ENCODE results near the gene MCF2L2. TPM values are rescaled to one million over a fixed set of nuclear protein-coding genes. Genes with fewer than 3 reads are reported as not detected.

MCF2L2 gene
- total and polyA plus RNA-seq, 4 donors = 0.13 to 1.0 (median 0.54) TPM

DNA sequence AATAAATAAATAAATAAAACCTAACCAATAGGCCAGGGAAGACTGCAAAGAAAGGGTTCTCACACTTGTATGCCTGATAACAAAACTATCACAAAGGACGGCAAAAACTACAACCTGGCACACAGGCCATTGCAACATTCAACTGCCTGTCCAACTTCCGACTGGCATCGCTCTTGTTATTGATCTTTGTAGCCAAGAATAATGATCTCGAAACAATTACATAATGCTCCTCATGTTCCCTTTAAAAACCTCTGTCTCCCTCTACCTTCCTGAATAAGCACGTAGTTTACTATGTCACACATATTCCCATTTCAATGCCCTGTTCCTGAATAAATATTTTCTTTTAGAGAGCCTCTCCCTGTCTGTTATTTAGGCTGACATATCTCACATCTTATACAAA is 101.1 kb downstream of the MCF2L2 start:
- ATAC-seq (ENCODE audit: low FRiP score) (no peak), DNase-seq (no peak)
- Histone ChIP-seq H3K4me1 (ENCODE audit: control insufficient read depth in 1 of 2, insufficient read depth in 2 of 2, low read length in 2 of 2) (no peaks in the 10 kb centered on the region), H3K36me3 (ENCODE audit: control insufficient read depth in 1 of 2, insufficient read depth in 2 of 2, low read length in 1 of 2) (no peaks in the 10 kb centered on the region), H3K9me3 (ENCODE audit: control insufficient read depth, low read length) (no peaks in the 10 kb centered on the region), H3K27ac (ENCODE audit: low read depth in 1 of 2, low read length in 2 of 2) (no peak overlapping the region), H3K4me3 (ENCODE audit: low read length in 2 of 2) (no peak overlapping the region), H3K27me3 (ENCODE audit: control insufficient read depth in 1 of 2, insufficient read depth in 2 of 2, low read length in 1 of 2) (no peaks in the 10 kb centered on the region)
- WGBS, 2 donors = 7 to 9% methylated on average over 5 of the region's 5 CpGs
- intact Hi-C loops (cut with DNase I) = no loop called here

DNA sequence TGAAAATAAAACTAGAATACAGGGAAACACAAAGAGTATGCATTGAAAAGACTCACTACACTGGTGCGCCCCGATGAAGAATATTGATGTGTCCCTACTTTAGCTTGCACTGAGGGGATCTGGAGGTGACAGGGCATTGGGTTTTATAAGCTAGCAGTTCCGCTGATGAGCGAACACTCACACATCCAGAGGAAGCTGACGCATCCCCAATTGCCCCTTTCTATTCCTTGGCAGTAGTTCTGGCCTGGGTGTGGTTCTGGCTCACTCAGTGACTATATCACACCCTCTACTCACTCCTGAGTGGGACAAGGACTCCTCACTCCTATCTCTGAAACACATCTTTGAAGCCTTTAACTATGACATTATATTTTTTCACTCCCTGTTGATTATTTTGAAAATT is 104.3 kb downstream of the MCF2L2 start:
- no peak for DNase-seq
- no peaks in the 10 kb centered on the region for H3K9me3 ChIP-seq (ENCODE audit: control insufficient read depth, low read length)
- H3K27me3 ChIP-seq (ENCODE audit: control insufficient read depth in 1 of 2, insufficient read depth in 2 of 2, low read length in 1 of 2) = no peaks in the 10 kb centered on the region
- WGBS, 2 donors = 82 to 99% methylated on average over 5 of the region's 5 CpGs
- H3K36me3 ChIP-seq (ENCODE audit: control insufficient read depth in 1 of 2, insufficient read depth in 2 of 2, low read length in 1 of 2) = no peaks in the 10 kb centered on the region
- H3K4me3 ChIP-seq (ENCODE audit: low read length in 2 of 2) = no peak overlapping the region
- H3K27ac ChIP-seq (ENCODE audit: low read depth in 1 of 2, low read length in 2 of 2) = no peak overlapping the region
- no peak for ATAC-seq (ENCODE audit: low FRiP score)
- H3K4me1 ChIP-seq (ENCODE audit: control insufficient read depth in 1 of 2, insufficient read depth in 2 of 2, low read length in 2 of 2) = no peaks in the 10 kb centered on the region
- intact Hi-C loops (cut with DNase I) = no loop called here

DNA sequence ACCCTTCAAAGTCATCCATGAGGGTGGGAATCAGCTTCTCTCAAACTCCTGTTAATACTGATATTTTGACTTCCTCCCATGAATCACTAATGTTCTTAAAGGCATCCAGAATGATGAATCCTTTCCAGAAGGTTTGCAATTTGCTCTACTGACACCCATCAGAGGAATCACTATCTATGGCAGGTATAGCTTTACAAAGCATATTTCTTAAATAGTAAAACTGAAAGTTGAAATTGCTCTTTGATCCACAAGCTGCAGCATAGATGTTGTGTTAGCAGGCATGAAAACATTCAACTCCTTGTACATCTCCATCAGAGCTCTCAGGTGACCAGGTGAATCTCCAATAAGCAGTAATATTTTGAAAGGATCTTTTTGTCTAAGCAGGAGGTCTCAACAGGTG is 109.0 kb downstream of the MCF2L2 start:
- H3K4me3 ChIP-seq (ENCODE audit: low read length in 2 of 2) = no peak overlapping the region
- no peaks in the 10 kb centered on the region for H3K4me1 ChIP-seq (ENCODE audit: control insufficient read depth in 1 of 2, insufficient read depth in 2 of 2, low read length in 2 of 2)
- no peak for ATAC-seq (ENCODE audit: low FRiP score)
- intact Hi-C loops (cut with DNase I) = no loop called here
- no peaks in the 10 kb centered on the region for H3K27me3 ChIP-seq (ENCODE audit: control insufficient read depth in 1 of 2, insufficient read depth in 2 of 2, low read length in 1 of 2)
- no peak overlapping the region for H3K27ac ChIP-seq (ENCODE audit: low read depth in 1 of 2, low read length in 2 of 2)
- DNase-seq = no peak
- no peaks in the 10 kb centered on the region for H3K9me3 ChIP-seq (ENCODE audit: control insufficient read depth, low read length)
- H3K36me3 ChIP-seq (ENCODE audit: control insufficient read depth in 1 of 2, insufficient read depth in 2 of 2, low read length in 1 of 2) = no peaks in the 10 kb centered on the region

DNA sequence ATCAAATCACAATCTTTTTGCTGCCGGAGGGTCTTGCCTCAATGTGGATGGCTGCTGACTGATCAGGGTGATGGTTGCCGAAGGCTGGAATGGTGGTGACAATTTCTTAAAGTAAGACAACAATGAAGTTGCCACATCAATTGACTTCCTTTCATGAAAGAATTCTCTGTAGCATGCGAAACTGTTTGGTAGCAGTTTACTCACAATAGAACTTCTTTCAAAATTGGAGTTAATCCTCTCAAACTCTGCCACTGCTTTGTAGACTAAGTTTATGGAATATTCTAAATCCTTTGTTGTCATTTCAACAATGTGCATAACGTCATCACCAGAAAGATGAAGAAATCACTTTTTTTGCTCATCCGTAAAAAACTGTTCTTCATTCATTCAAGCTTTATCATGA is 109.5 kb downstream of the MCF2L2 start:
- intact Hi-C loops (cut with DNase I) = no loop called here
- no peak for DNase-seq
- no peak for ATAC-seq (ENCODE audit: low FRiP score)

DNA sequence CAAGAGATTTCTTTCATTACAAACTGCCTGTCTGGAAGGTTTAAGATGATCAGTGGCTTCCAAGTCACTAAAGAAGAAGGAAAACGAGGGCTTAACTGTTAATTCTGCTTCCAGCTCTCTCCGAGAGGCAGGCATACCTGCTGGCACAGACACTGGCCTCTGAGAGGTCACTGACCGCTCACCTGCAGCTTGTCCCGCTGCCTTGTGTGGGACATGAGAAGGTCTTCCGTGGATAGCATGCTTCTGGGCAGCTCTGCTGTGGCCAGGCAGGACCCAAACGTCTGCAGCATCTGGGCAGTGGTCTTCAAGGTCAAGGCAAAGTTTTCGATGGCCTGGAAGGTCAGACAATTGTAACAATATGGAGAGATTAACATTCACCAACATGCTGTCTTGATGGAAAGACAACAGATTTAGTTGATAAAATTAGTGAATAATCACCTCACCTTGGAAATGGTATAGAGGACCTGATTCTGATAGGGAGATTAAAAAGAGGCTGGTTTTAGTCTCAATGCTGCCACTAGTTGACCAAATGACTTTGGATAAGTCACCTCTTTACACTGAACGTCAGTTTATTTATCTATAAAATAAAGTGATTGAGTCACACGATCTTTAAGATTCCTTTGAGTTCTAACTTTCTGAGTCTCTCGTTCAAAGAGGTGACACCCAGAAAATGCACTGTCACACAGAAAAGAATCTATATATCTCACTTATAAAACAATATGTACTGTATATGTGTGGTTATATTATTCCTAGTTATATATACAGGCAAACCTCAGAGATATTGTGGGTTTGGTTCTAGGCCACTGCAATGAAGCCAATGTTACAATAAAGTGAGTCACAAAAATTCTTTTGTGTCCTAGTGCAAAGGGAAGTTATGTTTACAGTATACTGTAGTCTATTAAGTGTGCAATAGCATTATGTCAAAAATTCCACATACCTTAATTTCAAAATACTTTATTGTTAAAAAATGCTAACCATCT is 110.2 kb downstream of the MCF2L2 start:
- no peak overlapping the region for H3K27ac ChIP-seq (ENCODE audit: low read depth in 1 of 2, low read length in 2 of 2)
- no peaks in the 10 kb centered on the region for H3K36me3 ChIP-seq (ENCODE audit: control insufficient read depth in 1 of 2, insufficient read depth in 2 of 2, low read length in 1 of 2)
- H3K4me1 ChIP-seq (ENCODE audit: control insufficient read depth in 1 of 2, insufficient read depth in 2 of 2, low read length in 2 of 2) = no peaks in the 10 kb centered on the region
- no peaks in the 10 kb centered on the region for H3K27me3 ChIP-seq (ENCODE audit: control insufficient read depth in 1 of 2, insufficient read depth in 2 of 2, low read length in 1 of 2)
- DNase-seq = no peak
- H3K4me3 ChIP-seq (ENCODE audit: low read length in 2 of 2) = no peak overlapping the region
- intact Hi-C loops (cut with DNase I) = no loop called here
- WGBS, 2 donors = 81 to 88% methylated on average over 10 of the region's 10 CpGs
- ATAC-seq (ENCODE audit: low FRiP score) = no peak
- H3K9me3 ChIP-seq (ENCODE audit: control insufficient read depth, low read length) = no peaks in the 10 kb centered on the region

More for the DNA sequence above, 109.5 kb downstream of the MCF2L2 start:
- Histone ChIP-seq H3K4me3 (ENCODE audit: low read length in 2 of 2) (no peak overlapping the region), H3K36me3 (ENCODE audit: control insufficient read depth in 1 of 2, insufficient read depth in 2 of 2, low read length in 1 of 2) (no peaks in the 10 kb centered on the region), H3K27ac (ENCODE audit: low read depth in 1 of 2, low read length in 2 of 2) (no peak overlapping the region), H3K9me3 (ENCODE audit: control insufficient read depth, low read length) (no peaks in the 10 kb centered on the region), H3K27me3 (ENCODE audit: control insufficient read depth in 1 of 2, insufficient read depth in 2 of 2, low read length in 1 of 2) (no peaks in the 10 kb centered on the region), H3K4me1 (ENCODE audit: control insufficient read depth in 1 of 2, insufficient read depth in 2 of 2, low read length in 2 of 2) (no peaks in the 10 kb centered on the region)
- 90 to 91% methylated on average over 5 of the region's 5 CpGs for WGBS, 2 donors

DNA sequence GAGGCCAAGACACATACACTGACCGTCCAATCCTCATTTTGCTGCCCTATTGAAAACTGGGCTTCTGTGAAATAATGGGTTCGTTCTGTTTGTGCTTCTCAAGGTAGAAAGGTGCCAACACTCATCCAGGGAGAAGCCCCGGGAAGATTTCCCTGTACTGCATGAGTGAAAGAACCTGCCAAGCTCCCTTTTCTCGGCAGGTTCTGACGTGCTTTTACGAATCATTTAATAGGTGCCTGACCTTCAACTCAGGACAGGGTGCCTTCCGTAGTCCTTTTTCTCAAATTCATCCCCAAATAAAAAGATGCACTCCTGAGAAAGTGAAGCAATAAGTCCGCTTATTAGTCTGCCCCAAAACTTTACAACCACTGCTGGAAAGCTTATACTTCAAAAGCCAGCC is 111.1 kb downstream of the MCF2L2 start:
- H3K9me3 ChIP-seq (ENCODE audit: control insufficient read depth, low read length) = no peaks in the 10 kb centered on the region
- 91 to 92% methylated on average over 8 of the region's 8 CpGs for WGBS, 2 donors
- H3K27me3 ChIP-seq (ENCODE audit: control insufficient read depth in 1 of 2, insufficient read depth in 2 of 2, low read length in 1 of 2) = no peaks in the 10 kb centered on the region
- intact Hi-C loops (cut with DNase I) = no loop called here
- no peak for ATAC-seq (ENCODE audit: low FRiP score)
- H3K4me1 ChIP-seq (ENCODE audit: control insufficient read depth in 1 of 2, insufficient read depth in 2 of 2, low read length in 2 of 2) = no peaks in the 10 kb centered on the region
- no peak for DNase-seq
- no peak overlapping the region for H3K4me3 ChIP-seq (ENCODE audit: low read length in 2 of 2)
- no peak overlapping the region for H3K27ac ChIP-seq (ENCODE audit: low read depth in 1 of 2, low read length in 2 of 2)
- H3K36me3 ChIP-seq (ENCODE audit: control insufficient read depth in 1 of 2, insufficient read depth in 2 of 2, low read length in 1 of 2) = no peaks in the 10 kb centered on the region

DNA sequence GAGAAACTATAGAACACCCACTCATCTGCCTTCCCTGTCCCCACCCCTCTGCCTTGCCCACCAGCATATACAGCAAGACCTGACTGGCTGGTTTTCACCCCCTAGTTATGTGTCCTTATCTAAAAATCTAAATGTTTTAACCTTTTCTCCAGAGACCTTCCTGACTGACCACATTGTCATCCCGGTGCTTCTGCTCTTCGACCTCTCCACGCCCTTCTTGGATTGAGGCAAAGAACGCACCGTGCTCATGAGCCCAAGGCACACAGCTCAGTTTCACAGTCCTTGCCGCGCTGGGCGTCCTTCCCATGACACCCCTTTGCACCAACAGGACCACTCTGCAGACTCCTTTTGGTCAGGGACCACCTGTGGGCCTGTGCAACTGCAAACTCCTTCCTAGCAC is 112.7 kb downstream of the MCF2L2 start:
- intact Hi-C loops (cut with DNase I) = no loop called here
- no peaks in the 10 kb centered on the region for H3K9me3 ChIP-seq (ENCODE audit: control insufficient read depth, low read length)
- WGBS, 2 donors = 94 to 95% methylated on average over 8 of the region's 8 CpGs

DNA sequence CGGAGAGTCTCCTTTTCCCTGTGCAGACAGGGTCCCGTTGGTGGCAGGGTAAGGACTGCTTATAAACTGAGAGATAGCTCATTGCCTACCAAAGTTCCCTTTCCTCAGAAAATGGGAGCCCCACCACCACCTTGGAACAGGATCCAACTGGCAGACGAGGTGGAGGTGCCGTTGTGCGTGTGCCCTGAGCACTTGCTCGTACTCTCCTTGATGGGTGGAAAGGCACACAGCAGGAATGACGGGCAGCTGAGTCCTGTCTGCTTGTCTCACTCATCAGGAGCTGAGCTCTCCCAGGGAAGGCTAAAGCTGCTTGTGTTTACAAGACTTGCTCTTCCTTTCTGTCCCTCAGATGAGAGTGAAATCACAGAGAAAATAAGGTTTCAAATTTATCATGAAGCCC is 114.7 kb downstream of the MCF2L2 start:
- 81 to 82% methylated on average over 7 of the region's 7 CpGs for WGBS, 2 donors
- intact Hi-C loops (cut with DNase I) = no loop called here
- Histone ChIP-seq H3K4me1 (ENCODE audit: control insufficient read depth in 1 of 2, insufficient read depth in 2 of 2, low read length in 2 of 2) (no peaks in the 10 kb centered on the region), H3K27ac (ENCODE audit: low read depth in 1 of 2, low read length in 2 of 2) (no peak overlapping the region), H3K27me3 (ENCODE audit: control insufficient read depth in 1 of 2, insufficient read depth in 2 of 2, low read length in 1 of 2) (no peaks in the 10 kb centered on the region), H3K9me3 (ENCODE audit: control insufficient read depth, low read length) (no peaks in the 10 kb centered on the region), H3K36me3 (ENCODE audit: control insufficient read depth in 1 of 2, insufficient read depth in 2 of 2, low read length in 1 of 2) (no peaks in the 10 kb centered on the region), H3K4me3 (ENCODE audit: low read length in 2 of 2) (no peak overlapping the region)
- ATAC-seq (ENCODE audit: low FRiP score) (no peak), DNase-seq (no peak)

More for the DNA sequence above, 112.7 kb downstream of the MCF2L2 start:
- Histone ChIP-seq H3K27ac (ENCODE audit: low read depth in 1 of 2, low read length in 2 of 2) (no peak overlapping the region), H3K4me1 (ENCODE audit: control insufficient read depth in 1 of 2, insufficient read depth in 2 of 2, low read length in 2 of 2) (no peaks in the 10 kb centered on the region), H3K36me3 (ENCODE audit: control insufficient read depth in 1 of 2, insufficient read depth in 2 of 2, low read length in 1 of 2) (no peaks in the 10 kb centered on the region), H3K4me3 (ENCODE audit: low read length in 2 of 2) (no peak overlapping the region), H3K27me3 (ENCODE audit: control insufficient read depth in 1 of 2, insufficient read depth in 2 of 2, low read length in 1 of 2) (no peaks in the 10 kb centered on the region)
- ATAC-seq (ENCODE audit: low FRiP score) (no peak), DNase-seq (no peak)

DNA sequence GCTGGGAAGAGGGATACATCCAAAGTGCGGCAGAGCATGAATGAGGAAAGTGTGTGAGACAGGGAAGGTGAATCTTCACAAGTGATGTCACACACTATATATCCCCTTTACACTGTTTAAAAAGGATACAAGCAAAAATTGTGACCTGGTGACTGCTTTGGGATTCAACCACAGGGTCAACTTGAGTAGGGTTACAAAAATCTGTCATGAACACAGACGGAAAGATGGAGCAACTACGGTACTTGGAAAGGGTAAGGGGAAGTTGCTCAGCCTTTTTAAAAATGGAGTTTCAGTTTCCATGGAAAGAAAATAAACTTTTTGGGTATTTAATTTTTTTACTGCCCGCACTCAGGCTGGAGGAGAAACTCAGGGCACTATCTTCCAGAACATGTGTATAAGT is 115.1 kb downstream of the MCF2L2 start:
- ATAC-seq (ENCODE audit: low FRiP score) (no peak), DNase-seq (no peak)
- intact Hi-C loops (cut with DNase I) = no loop called here
- H3K4me1 ChIP-seq (ENCODE audit: control insufficient read depth in 1 of 2, insufficient read depth in 2 of 2, low read length in 2 of 2) = no peaks in the 10 kb centered on the region
- 79 to 80% methylated on average over 4 of the region's 4 CpGs for WGBS, 2 donors
- no peaks in the 10 kb centered on the region for H3K36me3 ChIP-seq (ENCODE audit: control insufficient read depth in 1 of 2, insufficient read depth in 2 of 2, low read length in 1 of 2)
- no peak overlapping the region for H3K27ac ChIP-seq (ENCODE audit: low read depth in 1 of 2, low read length in 2 of 2)
- no peaks in the 10 kb centered on the region for H3K9me3 ChIP-seq (ENCODE audit: control insufficient read depth, low read length)
- no peaks in the 10 kb centered on the region for H3K27me3 ChIP-seq (ENCODE audit: control insufficient read depth in 1 of 2, insufficient read depth in 2 of 2, low read length in 1 of 2)
- no peak overlapping the region for H3K4me3 ChIP-seq (ENCODE audit: low read length in 2 of 2)
